Measurements from ENCODE around the gene MAP2K6. TPM values are rescaled to one million over a fixed set of nuclear protein-coding genes. Genes with fewer than 3 reads are reported as not detected.

Gene MAP2K6
- total and polyA plus RNA-seq, 10 of the 15 experiments (the other 5 are each of a cell fraction or from before 2014, with no cell fraction given): 15.6 to 70.3 (median 22.9) TPM

DNA sequence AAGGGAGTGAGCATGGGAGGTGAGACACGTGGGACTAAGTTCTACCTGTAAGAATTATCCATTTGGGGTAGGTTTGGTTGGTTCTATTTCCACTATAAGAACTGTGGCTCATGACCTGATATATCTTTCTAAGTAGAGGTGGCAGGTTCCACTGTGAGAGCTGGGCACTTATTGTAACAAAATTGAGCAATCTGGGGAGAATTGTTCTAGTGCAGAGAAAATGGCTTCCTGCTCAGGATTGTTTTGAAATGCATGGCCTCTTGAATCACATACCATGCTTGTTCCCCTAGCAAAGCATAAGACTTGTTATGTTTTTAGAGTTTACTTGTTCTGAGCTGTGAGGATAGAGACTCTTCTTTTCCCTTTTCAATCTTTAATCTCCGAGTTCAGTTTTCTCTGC, 125.9 kb downstream of the MAP2K6 start:
- no peak overlapping the region for H3K4me2 ChIP-seq (ENCODE audit: control insufficient read depth, insufficient read depth)
- no peaks in the 10 kb centered on the region for H3K27me3 ChIP-seq (replicated peaks in 1 of 2; ENCODE audit: control insufficient read depth in 2 of 2, insufficient read depth in 2 of 2, low read length in 1 of 2)
- no peak for FAIRE-seq
- peaks cover 0 to 14% of the 10 kb centered on the region in 2 experiments; a peak in 2 of 4 replicates for H3K36me3 ChIP-seq (ENCODE audit: control insufficient read depth in 2 of 2, insufficient read depth in 2 of 2, low read length in 1 of 2)
- intact Hi-C loops (cut with micrococcal nuclease; ENCODE audit: unreplicated experiment): no loop called here
- H2AFZ ChIP-seq (ENCODE audit: control insufficient read depth, low read depth, low read length): no peak overlapping the region
- no peak overlapping the region for H3K9ac ChIP-seq (ENCODE audit: control insufficient read depth, insufficient read depth, low read length)
- H3K79me2 ChIP-seq (ENCODE audit: control insufficient read depth, insufficient read depth, low read length): no peaks in the 10 kb centered on the region
- H3K4me1 ChIP-seq (ENCODE audit: control insufficient read depth, insufficient read depth, low read length): no peaks in the 10 kb centered on the region
- no peak for DNase-seq (ENCODE audit: low read depth, low spot score)
- no peak overlapping the region for H3K27ac ChIP-seq (ENCODE audit: control insufficient read depth, insufficient read depth)
- in situ Hi-C loops (cut with MboI): no loop called here
- ChIA-PET SMC1A (ENCODE audit: uncharacterized antibody, unreplicated experiment) (interaction anchor here (1.1 kb wide), 1 partner anchor 13 kb away, joined by 5 read pairs; no protein-coding TSS in a partner anchor), RAD21 (ENCODE audit: unreplicated experiment) (no interaction called here), CTCF (interaction anchor here (0.9 to 2.1 kb wide), 4 partner anchors 14 to 609 kb away, joined by 3 to 5 read pairs (median 4); no protein-coding TSS in a partner anchor), POLR2A (no interaction called here)
- 63% methylated on average over 2 of the region's 2 CpGs for WGBS (ENCODE audit: insufficient coverage, insufficient replicate concordance, low lambda C conversion rate, missing lambda C conversion rate)
- no peaks in the 10 kb centered on the region for H3K9me3 ChIP-seq (replicated peaks; ENCODE audit: control insufficient read depth, insufficient read depth, low read length)
- H3K4me3 ChIP-seq: no peak overlapping the region
- BruUV-seq (replicated peaks): no TSS peak
- no peaks in the 10 kb centered on the region for H4K20me1 ChIP-seq (ENCODE audit: control insufficient read depth, insufficient read depth)
- ATAC-seq: no peak
- TF ChIP-seq TAF1 (IDR thresholded peaks at IDR 0.05; ENCODE audit: borderline replicate concordance, low read depth, low read length) (no peak), SRF (IDR thresholded peaks at IDR 0.05; ENCODE audit: low read depth in 2 of 2, low read length in 2 of 2) (no peak), RELA (IDR thresholded peaks at IDR 0.05; ENCODE audit: borderline replicate concordance, partially characterized antibody) (no peak), SMAD1 (IDR thresholded peaks at IDR 0.05; ENCODE audit: low read depth, partially characterized antibody) (no peak), JUND (IDR thresholded peaks at IDR 0.05; ENCODE audit: low read depth, low read length) (no peak), HDAC2 (IDR thresholded peaks at IDR 0.05) (no peak), CHD1 (IDR thresholded peaks at IDR 0.05; ENCODE audit: low read depth, low read length) (no peak), BACH1 (IDR thresholded peaks at IDR 0.05; ENCODE audit: borderline replicate concordance) (no peak), ETV6 (conservative IDR thresholded peaks at IDR 0.05 in 1 of 2, IDR thresholded peaks at IDR 0.05 in 1 of 2; ENCODE audit: borderline replicate concordance in 1 of 2, low read depth in 1 of 2) (no peak), ZZZ3 (IDR thresholded peaks at IDR 0.05; ENCODE audit: control insufficient read depth, insufficient read length, low read depth) (no peak), EZH2 (IDR thresholded peaks at IDR 0.05; ENCODE audit: borderline replicate concordance, control insufficient read depth, low read depth, low read length) (no peak)
- TF ChIP-seq, protein P1, sequence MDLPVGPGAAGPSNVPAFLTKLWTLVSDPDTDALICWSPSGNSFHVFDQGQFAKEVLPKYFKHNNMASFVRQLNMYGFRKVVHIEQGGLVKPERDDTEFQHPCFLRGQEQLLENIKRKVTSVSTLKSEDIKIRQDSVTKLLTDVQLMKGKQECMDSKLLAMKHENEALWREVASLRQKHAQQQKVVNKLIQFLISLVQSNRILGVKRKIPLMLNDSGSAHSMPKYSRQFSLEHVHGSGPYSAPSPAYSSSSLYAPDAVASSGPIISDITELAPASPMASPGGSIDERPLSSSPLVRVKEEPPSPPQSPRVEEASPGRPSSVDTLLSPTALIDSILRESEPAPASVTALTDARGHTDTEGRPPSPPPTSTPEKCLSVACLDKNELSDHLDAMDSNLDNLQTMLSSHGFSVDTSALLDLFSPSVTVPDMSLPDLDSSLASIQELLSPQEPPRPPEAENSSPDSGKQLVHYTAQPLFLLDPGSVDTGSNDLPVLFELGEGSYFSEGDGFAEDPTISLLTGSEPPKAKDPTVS (IDR thresholded peaks at IDR 0.05; ENCODE audit: low read depth, low read length): no peak
- TF ChIP-seq, protein P2, sequence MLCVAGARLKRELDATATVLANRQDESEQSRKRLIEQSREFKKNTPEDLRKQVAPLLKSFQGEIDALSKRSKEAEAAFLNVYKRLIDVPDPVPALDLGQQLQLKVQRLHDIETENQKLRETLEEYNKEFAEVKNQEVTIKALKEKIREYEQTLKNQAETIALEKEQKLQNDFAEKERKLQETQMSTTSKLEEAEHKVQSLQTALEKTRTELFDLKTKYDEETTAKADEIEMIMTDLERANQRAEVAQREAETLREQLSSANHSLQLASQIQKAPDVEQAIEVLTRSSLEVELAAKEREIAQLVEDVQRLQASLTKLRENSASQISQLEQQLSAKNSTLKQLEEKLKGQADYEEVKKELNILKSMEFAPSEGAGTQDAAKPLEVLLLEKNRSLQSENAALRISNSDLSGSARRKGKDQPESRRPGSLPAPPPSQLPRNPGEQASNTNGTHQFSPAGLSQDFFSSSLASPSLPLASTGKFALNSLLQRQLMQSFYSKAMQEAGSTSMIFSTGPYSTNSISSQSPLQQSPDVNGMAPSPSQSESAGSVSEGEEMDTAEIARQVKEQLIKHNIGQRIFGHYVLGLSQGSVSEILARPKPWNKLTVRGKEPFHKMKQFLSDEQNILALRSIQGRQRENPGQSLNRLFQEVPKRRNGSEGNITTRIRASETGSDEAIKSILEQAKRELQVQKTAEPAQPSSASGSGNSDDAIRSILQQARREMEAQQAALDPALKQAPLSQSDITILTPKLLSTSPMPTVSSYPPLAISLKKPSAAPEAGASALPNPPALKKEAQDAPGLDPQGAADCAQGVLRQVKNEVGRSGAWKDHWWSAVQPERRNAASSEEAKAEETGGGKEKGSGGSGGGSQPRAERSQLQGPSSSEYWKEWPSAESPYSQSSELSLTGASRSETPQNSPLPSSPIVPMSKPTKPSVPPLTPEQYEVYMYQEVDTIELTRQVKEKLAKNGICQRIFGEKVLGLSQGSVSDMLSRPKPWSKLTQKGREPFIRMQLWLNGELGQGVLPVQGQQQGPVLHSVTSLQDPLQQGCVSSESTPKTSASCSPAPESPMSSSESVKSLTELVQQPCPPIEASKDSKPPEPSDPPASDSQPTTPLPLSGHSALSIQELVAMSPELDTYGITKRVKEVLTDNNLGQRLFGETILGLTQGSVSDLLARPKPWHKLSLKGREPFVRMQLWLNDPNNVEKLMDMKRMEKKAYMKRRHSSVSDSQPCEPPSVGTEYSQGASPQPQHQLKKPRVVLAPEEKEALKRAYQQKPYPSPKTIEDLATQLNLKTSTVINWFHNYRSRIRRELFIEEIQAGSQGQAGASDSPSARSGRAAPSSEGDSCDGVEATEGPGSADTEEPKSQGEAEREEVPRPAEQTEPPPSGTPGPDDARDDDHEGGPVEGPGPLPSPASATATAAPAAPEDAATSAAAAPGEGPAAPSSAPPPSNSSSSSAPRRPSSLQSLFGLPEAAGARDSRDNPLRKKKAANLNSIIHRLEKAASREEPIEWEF (IDR thresholded peaks at IDR 0.05; ENCODE audit: insufficient replicate concordance, low read depth, low read length): no peak
- TF ChIP-seq, protein P3, sequence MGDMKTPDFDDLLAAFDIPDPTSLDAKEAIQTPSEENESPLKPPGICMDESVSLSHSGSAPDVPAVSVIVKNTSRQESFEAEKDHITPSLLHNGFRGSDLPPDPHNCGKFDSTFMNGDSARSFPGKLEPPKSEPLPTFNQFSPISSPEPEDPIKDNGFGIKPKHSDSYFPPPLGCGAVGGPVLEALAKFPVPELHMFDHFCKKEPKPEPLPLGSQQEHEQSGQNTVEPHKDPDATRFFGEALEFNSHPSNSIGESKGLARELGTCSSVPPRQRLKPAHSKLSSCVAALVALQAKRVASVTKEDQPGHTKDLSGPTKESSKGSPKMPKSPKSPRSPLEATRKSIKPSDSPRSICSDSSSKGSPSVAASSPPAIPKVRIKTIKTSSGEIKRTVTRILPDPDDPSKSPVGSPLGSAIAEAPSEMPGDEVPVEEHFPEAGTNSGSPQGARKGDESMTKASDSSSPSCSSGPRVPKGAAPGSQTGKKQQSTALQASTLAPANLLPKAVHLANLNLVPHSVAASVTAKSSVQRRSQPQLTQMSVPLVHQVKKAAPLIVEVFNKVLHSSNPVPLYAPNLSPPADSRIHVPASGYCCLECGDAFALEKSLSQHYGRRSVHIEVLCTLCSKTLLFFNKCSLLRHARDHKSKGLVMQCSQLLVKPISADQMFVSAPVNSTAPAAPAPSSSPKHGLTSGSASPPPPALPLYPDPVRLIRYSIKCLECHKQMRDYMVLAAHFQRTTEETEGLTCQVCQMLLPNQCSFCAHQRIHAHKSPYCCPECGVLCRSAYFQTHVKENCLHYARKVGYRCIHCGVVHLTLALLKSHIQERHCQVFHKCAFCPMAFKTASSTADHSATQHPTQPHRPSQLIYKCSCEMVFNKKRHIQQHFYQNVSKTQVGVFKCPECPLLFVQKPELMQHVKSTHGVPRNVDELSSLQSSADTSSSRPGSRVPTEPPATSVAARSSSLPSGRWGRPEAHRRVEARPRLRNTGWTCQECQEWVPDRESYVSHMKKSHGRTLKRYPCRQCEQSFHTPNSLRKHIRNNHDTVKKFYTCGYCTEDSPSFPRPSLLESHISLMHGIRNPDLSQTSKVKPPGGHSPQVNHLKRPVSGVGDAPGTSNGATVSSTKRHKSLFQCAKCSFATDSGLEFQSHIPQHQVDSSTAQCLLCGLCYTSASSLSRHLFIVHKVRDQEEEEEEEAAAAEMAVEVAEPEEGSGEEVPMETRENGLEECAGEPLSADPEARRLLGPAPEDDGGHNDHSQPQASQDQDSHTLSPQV (IDR thresholded peaks at IDR 0.05): no peak
